HG03460 (cell line): Measurements from ENCODE around the gene PAPOLA.

Experiments
- ATAC-seq: cut with Tn5 transposase; IDR thresholded peaks from one replicate; pipeline ENCODE4 v1.9.1; 2021; ENCODE audit not compliant: unreplicated experiment

PAPOLA gene

GRCh38 chr14:96584907-96585671, 82.9 kb downstream of the PAPOLA start:
- no peak for ATAC-seq

GRCh38 chr14:96585672-96586013, 83.5 kb downstream of the PAPOLA start:
- no peak for ATAC-seq

GRCh38 chr14:96586056-96586455, 83.9 kb downstream of the PAPOLA start:
- no peak for ATAC-seq

- ATAC-seq = no peak
These were observed 85.0 kb downstream of the PAPOLA start for GRCh38 chr14:96586921-96587822.

GRCh38 chr14:96587823-96588385, 85.7 kb downstream of the PAPOLA start:
- ATAC-seq = no peak

GRCh38 chr14:96588410-96589257, 86.5 kb downstream of the PAPOLA start:
- ATAC-seq = no peak

GRCh38 chr14:96589577-96589976, 87.4 kb downstream of the PAPOLA start:
- no peak for ATAC-seq

GRCh38 chr14:96590190-96590864, 88.1 kb downstream of the PAPOLA start:
- ATAC-seq = no peak

GRCh38 chr14:96592591-96593386, 90.6 kb downstream of the PAPOLA start:
- peak; percentile 87 for ATAC-seq

- no peak for ATAC-seq
These were observed 92.8 kb downstream of the PAPOLA start for GRCh38 chr14:96594961-96595360.

- no peak for ATAC-seq
These were observed 95.5 kb downstream of the PAPOLA start for GRCh38 chr14:96597680-96598079.

- ATAC-seq = no peak
These were observed 96.2 kb downstream of the PAPOLA start for GRCh38 chr14:96598332-96598928.

- no peak for ATAC-seq
These were observed 96.9 kb downstream of the PAPOLA start for GRCh38 chr14:96599076-96599475.

- no peak for ATAC-seq
These were observed 100.0 kb downstream of the PAPOLA start for GRCh38 chr14:96602186-96602585.

GRCh38 chr14:96603350-96604255, 101.4 kb downstream of the PAPOLA start:
- no peak for ATAC-seq

GRCh38 chr14:96614481-96614881, 112.3 kb downstream of the PAPOLA start:
- ATAC-seq = no peak

GRCh38 chr14:96616161-96616721, 114.1 kb downstream of the PAPOLA start:
- ATAC-seq = no peak
